ENCODE measurements around the gene FGFRL1. TPM values are rescaled to one million over a fixed set of nuclear protein-coding genes. Genes with fewer than 3 reads are reported as not detected.

FGFRL1 gene
- total RNA-seq, 1 experiment from 2014 or later: 26.1 TPM

DNA sequence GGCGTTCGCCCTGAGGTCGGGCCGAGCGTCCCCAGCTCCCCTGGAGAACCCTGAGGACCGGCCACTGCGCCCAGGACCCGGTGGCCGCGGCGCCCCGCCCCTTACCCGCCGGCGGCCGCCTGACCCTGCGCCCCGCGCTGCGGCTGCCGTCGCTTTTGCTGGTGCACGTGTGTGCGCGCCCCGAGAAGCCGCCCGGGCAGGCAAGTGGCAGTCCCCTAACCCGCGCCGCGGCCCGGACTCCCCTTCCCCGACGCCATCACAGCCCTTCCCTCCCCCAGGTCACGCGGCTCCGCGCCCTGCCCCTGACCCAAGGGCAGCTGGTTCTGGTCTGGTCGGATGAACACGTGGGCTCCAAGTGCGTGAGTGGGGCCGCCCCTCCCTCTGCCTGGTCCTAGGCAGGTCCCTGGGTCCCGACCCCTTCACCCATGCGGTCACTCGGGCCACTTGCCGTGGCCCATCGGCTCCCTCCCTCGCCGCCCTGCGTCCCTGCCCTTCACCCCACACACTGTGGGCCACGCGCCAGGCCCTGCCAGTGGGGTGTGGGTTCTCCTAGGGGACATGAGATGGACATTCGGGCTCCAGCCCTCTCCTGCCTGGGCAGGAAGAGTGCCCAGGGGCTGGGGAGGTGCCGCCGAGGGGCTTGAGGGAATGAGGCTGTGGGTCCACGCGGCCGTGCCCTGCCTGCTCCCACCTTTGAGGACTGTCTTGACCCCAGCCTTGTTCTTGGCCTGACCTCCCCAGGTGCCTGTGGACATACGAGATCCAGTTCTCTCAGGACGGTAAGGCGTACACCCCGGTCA, 8.0 kb upstream of the FGFRL1 start:
- H3K79me1 ChIP-seq (ENCODE audit: insufficient read depth, low read depth, low read length, poor library complexity, severe bottlenecking): no peaks in the 10 kb centered on the region
- no peak overlapping the region for H3K18ac ChIP-seq (ENCODE audit: insufficient read length, low read depth, low read length)
- no peaks in the 10 kb centered on the region for H3K36me3 Mint-ChIP-seq (ENCODE audit: insufficient read depth in 1 of 3, low read depth in 3 of 3)
- peaks cover 32% of the 10 kb centered on the region; the same call in 1 of the 2 replicates for H3K27me3 ChIP-seq (ENCODE audit: insufficient read depth, low read length)
- H3K9me3 ChIP-seq (ENCODE audit: control insufficient read depth, low read depth, low read length): no peaks in the 10 kb centered on the region
- no peak overlapping the region for H3K4me2 ChIP-seq (ENCODE audit: insufficient read depth, insufficient read length, low read length)
- H2BK12ac ChIP-seq (ENCODE audit: insufficient read length, low read depth, low read length): no peak overlapping the region
- H3K27ac Mint-ChIP-seq: no peak overlapping the region
- no CpG with 5 or more reads among the region's 63 CpGs for WGBS (ENCODE audit: extremely low coverage, insufficient read length, low lambda C conversion rate)
- peaks cover 85% of the 10 kb centered on the region for H3K27me3 Mint-ChIP-seq (ENCODE audit: low read depth)
- H2AFZ ChIP-seq (ENCODE audit: low read length): no peak overlapping the region
- no peak overlapping the region for H3T11ph ChIP-seq (ENCODE audit: low read length)
- DNase-seq: no peak
- H3K4me1 ChIP-seq (ENCODE audit: insufficient read depth, low read length): no peaks in the 10 kb centered on the region
- H3K4ac ChIP-seq (ENCODE audit: low read depth, low read length): no peak overlapping the region
- H3K23ac ChIP-seq (ENCODE audit: insufficient read length, low read depth, low read length): no peak overlapping the region
- H4K8ac ChIP-seq (replicated peaks; ENCODE audit: insufficient read length, low read depth, low read length): no peak overlapping the region
- peaks cover 4 to 13% of the 10 kb centered on the region in 2 experiments; a peak in 4 of 5 replicates for H3K9me3 Mint-ChIP-seq
- no peak for TF ChIP-seq CTCF (conservative IDR thresholded peaks at IDR 0.05)
- H3K4me3 Mint-ChIP-seq: peak overlapping the region; percentile 33 to 69; a peak in 2 of 5 replicates
- peaks cover 2 to 3% of the 10 kb centered on the region in 2 experiments; a peak in 3 of 4 replicates for H3K4me1 Mint-ChIP-seq
- H3K27ac ChIP-seq (ENCODE audit: insufficient read length, low read depth, low read length): no peak overlapping the region
- no peak overlapping the region for H3K9ac ChIP-seq (ENCODE audit: extremely low read depth, insufficient read length, low read length)
- no peaks in the 10 kb centered on the region for H4K20me1 ChIP-seq (ENCODE audit: control insufficient read depth, insufficient read depth, insufficient read length)
- H2BK20ac ChIP-seq (ENCODE audit: low read depth, low read length, poor library complexity, severe bottlenecking): no peak overlapping the region
- H2AK5ac ChIP-seq (ENCODE audit: insufficient read length, low read length): no peak overlapping the region
- no peak overlapping the region for H4K91ac ChIP-seq (ENCODE audit: insufficient read length, low read depth, low read length)
- no peak overlapping the region for H2BK120ac ChIP-seq (ENCODE audit: low read depth, low read length, poor library complexity, severe bottlenecking)
- no peak overlapping the region for H3K56ac ChIP-seq (ENCODE audit: insufficient read length, low read depth, low read length)
- H2BK15ac ChIP-seq (ENCODE audit: low read depth, low read length): no peak overlapping the region
- H4K5ac ChIP-seq (ENCODE audit: insufficient read length, low read depth, low read length): no peak overlapping the region
- H3K14ac ChIP-seq (ENCODE audit: insufficient read depth, low read length): no peak overlapping the region; the same call in 1 of the 2 replicates
- H2BK5ac ChIP-seq (ENCODE audit: insufficient read length, low read length): no peak overlapping the region
- peaks cover 8% of the 10 kb centered on the region for H3K23me2 ChIP-seq (ENCODE audit: insufficient read length, low read depth, low read length, poor library complexity, severe bottlenecking)
- H3K79me2 ChIP-seq (ENCODE audit: insufficient read depth, low read length): no peaks in the 10 kb centered on the region

All from H9 (cell line).